ENCODE results near the gene ABCA4.

ABCA4 gene

DNA sequence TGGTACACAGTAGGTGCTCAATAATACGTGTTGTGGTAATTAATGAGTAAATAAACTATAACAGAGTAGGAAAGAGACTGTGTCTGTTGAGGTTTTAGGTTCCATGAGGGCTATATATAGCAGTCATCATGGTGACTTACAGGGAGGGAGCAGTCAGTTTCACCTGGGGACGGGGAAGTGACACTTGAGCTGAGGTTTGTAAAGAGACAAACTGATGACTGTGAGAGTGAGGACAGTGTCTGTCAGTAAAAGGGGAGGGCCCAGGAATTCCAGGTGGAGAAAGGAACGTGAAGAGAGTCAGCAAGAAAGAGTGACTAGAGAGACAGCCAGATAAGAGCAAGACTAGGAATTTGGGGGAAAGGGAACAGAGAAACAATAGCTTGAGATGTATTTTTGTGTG lies 30.2 kb downstream of the ABCA4 start:
- in situ Hi-C loops (cut with MboI; ENCODE audit: low sequenced_read_pairs, unreplicated experiment) = no loop called here
- TF ChIP-seq, protein P1, sequence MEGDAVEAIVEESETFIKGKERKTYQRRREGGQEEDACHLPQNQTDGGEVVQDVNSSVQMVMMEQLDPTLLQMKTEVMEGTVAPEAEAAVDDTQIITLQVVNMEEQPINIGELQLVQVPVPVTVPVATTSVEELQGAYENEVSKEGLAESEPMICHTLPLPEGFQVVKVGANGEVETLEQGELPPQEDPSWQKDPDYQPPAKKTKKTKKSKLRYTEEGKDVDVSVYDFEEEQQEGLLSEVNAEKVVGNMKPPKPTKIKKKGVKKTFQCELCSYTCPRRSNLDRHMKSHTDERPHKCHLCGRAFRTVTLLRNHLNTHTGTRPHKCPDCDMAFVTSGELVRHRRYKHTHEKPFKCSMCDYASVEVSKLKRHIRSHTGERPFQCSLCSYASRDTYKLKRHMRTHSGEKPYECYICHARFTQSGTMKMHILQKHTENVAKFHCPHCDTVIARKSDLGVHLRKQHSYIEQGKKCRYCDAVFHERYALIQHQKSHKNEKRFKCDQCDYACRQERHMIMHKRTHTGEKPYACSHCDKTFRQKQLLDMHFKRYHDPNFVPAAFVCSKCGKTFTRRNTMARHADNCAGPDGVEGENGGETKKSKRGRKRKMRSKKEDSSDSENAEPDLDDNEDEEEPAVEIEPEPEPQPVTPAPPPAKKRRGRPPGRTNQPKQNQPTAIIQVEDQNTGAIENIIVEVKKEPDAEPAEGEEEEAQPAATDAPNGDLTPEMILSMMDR (IDR thresholded peaks at IDR 0.05; ENCODE audit: borderline replicate concordance, control extremely low read depth, extremely low read depth, insufficient read depth, missing control alignments) = no peak
- DNase-seq (ENCODE audit: low spot score) = no peak

GRCh38 chr1:94087193-94087592 lies 33.8 kb downstream of the ABCA4 start:
- TF ChIP-seq, protein P1 (IDR thresholded peaks at IDR 0.05; ENCODE audit: borderline replicate concordance, control extremely low read depth, extremely low read depth, insufficient read depth, missing control alignments) = no peak
- in situ Hi-C loops (cut with MboI; ENCODE audit: low sequenced_read_pairs, unreplicated experiment) = no loop called here
- no peak for DNase-seq (ENCODE audit: low spot score)

- TF ChIP-seq, protein P1 (IDR thresholded peaks at IDR 0.05; ENCODE audit: borderline replicate concordance, control extremely low read depth, extremely low read depth, insufficient read depth, missing control alignments) = no peak
Observed at GRCh38 chr1:94084547-94084946, 36.4 kb downstream of the ABCA4 start.

DNA sequence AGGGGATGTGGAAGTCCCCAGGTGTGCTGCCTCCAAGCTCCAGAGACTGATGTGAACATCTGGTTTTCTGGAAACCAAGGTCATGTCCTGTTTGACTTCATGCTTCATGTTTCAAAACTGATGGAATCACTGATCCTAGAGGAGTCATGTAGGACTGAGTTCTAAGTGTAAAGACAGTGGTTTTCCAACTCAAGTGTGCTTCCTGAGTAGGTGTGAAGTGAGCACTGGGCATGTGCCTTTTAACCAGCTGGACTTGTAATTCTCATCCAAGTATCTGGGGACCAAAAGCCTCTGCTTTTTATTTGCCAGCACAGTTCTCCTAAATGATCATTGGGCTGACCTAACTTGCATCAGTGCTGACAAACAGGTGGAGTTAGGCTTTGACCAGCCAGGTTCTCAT lies 36.9 kb downstream of the ABCA4 start:
- TF ChIP-seq, protein P1 (IDR thresholded peaks at IDR 0.05; ENCODE audit: borderline replicate concordance, control extremely low read depth, extremely low read depth, insufficient read depth, missing control alignments) = no peak

More at GRCh38 chr1:94084547-94084946, 36.4 kb downstream of the ABCA4 start:
- in situ Hi-C loops (cut with MboI; ENCODE audit: low sequenced_read_pairs, unreplicated experiment) = no loop called here
- DNase-seq (ENCODE audit: low spot score) = no peak

DNA sequence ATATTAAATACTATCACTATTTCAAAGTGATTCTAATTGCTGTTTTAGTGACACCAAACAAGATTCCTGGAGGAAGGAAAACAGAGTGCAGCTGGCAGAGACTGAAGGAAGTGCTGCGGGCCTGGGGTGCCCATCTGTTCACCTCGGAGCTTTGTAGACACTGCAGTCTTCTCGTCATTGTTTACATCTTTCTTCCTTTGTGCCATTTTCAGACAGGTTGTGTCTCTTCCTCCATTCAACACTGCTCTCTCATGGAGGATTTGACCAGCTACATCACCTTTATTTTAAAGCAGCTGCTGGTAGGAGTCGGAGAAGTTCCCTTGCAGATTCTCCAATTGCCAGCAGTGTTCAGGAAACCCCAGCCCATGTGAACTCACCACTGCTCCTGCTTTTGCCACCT lies 37.3 kb downstream of the ABCA4 start:
- in situ Hi-C loops (cut with MboI; ENCODE audit: low sequenced_read_pairs, unreplicated experiment) = no loop called here
- DNase-seq (ENCODE audit: low spot score) = no peak
- TF ChIP-seq, protein P1 (IDR thresholded peaks at IDR 0.05; ENCODE audit: borderline replicate concordance, control extremely low read depth, extremely low read depth, insufficient read depth, missing control alignments) = no peak

More for the DNA sequence above, 36.9 kb downstream of the ABCA4 start:
- in situ Hi-C loops (cut with MboI; ENCODE audit: low sequenced_read_pairs, unreplicated experiment) = no loop called here
- no peak for DNase-seq (ENCODE audit: low spot score)

DNA sequence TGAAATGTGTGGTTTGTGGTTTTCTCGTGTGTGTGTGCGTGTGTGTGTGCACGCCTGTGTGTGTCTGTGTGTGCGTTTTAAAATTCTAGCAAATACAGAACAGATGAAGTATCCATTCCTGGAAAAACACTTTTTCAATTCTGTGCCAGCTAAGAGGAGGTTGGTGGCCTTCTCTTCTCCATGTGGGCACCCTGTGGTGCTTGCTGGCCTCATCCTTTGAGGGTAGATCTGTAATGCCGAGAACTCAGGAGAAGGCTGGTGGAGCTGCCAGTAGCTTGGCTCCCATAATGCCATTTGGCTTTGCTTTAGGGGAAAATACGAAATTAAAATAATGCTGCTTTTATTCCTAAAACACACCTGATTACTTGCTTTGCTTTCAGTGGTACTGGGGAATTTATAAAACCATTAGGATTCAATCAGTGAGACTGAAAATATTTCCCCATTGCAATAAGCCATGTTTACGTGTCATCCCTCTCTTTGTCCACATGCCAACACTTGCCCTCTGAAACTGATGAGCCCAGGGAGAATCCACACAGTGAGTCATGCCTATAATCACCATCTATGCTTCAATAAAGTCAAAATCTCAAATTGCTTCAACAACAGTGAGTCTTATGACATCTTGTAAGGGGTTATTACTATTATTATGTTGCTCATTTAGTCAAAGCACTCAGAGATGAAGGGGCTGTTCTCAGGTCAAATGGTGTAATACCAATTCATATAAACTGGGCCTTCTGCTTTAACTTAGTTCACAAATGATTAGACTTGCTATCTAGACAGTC lies 39.2 kb downstream of the ABCA4 start:
- DNase-seq (ENCODE audit: low spot score) = no peak
- TF ChIP-seq, protein P1 (IDR thresholded peaks at IDR 0.05; ENCODE audit: borderline replicate concordance, control extremely low read depth, extremely low read depth, insufficient read depth, missing control alignments) = no peak
- in situ Hi-C loops (cut with MboI; ENCODE audit: low sequenced_read_pairs, unreplicated experiment) = no loop called here

Data from GM13976 (cell line).